Measurements from ENCODE around the gene YPEL2. TPM values are rescaled to one million over a fixed set of nuclear protein-coding genes. Genes with fewer than 3 reads are reported as not detected.
A peak's percentile ranks its signal among the peaks of the same experiment; 100 is the strongest.

Gene YPEL2
- total RNA-seq, 2 donors from 2014 or later = 23.6 to 44.0 TPM

DNA sequence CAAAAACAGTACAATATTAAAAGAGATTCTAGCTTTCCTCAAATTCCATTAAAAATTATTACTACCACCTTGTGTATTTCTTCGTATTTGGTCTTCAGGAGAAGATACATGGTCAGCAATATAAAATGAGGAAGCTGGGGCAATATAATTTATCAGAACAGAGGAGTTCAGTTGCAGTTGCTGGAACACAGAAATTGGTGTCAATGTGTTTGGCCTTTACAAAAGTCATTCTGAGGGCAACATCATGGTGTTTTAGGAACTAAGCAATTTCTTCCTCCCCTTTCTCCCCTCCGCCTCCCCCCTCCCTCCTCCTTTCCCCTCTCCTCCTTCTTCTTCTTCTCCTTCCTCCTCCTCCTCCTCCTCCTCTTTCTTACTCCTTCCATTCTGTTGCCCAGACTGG, 102.1 kb downstream of the YPEL2 start:
- Mint-ChIP-seq H3K4me3 (no peak overlapping the region), H3K36me3 (ENCODE audit: low read depth) (peaks cover 4% of the 10 kb centered on the region), H3K4me1 (peaks cover 6% of the 10 kb centered on the region), H3K27ac (no peak overlapping the region), H3K27me3 (peaks cover 7% of the 10 kb centered on the region)
- no peaks in the 10 kb centered on the region for H3K9me3 ChIP-seq (ENCODE audit: control insufficient read depth, low read length, poor library complexity, severe bottlenecking)
- DNase-seq (no peak), ATAC-seq (no peak)

DNA sequence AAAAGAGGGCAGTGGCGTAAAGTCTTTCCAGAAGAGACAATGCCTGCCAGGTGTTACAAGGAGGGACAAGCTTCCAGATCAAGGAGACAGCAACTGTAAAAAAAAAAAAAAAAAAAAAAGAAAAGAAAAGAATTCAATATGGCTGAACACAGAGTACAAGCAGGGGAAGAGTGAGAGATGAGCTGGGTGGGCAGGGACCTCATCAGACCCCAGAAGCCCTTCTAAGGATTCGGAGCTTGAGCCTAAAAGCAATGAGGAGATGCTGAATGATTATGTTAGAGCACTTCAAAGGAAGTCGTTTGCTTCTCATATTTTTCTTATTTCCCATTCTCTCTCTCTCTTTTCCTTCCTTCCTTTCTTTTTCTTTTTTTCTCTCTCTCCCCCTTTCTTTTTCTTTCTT, 103.0 kb downstream of the YPEL2 start:
- peaks cover 7% of the 10 kb centered on the region for H3K27me3 Mint-ChIP-seq
- peaks cover 6% of the 10 kb centered on the region for H3K4me1 Mint-ChIP-seq
- no peak overlapping the region for H3K4me3 Mint-ChIP-seq
- peaks cover 4% of the 10 kb centered on the region for H3K36me3 Mint-ChIP-seq (ENCODE audit: low read depth)
- DNase-seq (no peak), ATAC-seq (no peak)
- no peak overlapping the region for H3K27ac Mint-ChIP-seq
- no peaks in the 10 kb centered on the region for H3K9me3 ChIP-seq (ENCODE audit: control insufficient read depth, low read length, poor library complexity, severe bottlenecking)

DNA sequence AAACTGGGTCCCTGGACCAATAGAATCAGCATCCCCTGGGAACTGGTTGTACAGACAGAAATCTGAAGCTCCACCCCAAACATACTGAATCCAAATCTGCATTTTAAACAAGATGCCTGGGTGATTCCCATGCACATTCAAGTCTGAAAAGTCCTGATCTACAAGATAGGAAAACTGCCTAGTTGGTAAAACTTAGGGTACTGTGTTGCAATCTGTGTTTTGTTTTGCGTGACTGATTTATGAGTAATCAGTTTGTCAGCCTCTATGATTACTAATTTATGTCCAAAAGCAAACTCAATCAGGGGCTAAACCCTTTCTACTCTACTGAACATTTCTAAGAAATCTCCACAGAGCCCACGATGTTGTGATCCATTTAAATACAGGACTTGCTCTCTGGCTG, 103.8 kb downstream of the YPEL2 start:
- Mint-ChIP-seq H3K4me3 (no peak overlapping the region), H3K36me3 (ENCODE audit: low read depth) (peaks cover 4% of the 10 kb centered on the region), H3K4me1 (peaks cover 10% of the 10 kb centered on the region), H3K27me3 (peaks cover 7% of the 10 kb centered on the region), H3K27ac (no peak overlapping the region)
- no peaks in the 10 kb centered on the region for H3K9me3 ChIP-seq (ENCODE audit: control insufficient read depth, low read length, poor library complexity, severe bottlenecking)
- DNase-seq = no peak
- ATAC-seq = no peak

DNA sequence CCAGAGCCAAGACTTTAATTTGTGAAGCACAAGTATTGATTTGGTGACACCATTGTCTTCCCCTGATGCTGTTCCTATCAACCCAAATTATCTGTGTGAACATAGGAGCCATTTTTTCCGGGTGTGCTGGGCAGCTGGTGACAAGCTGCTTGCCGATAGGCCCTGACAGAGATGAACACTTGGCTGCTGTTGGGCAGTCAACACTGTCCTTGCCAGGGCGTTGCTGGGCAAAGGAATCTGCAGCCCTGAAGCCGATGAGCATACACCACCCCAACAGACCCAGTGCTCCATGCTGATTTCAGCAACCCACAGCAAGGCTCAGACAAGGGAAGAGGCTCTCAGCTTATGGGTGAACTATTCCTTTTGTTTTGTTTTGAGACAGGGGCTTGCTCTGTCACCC, 105.4 kb downstream of the YPEL2 start:
- ATAC-seq (no peak), DNase-seq (no peak)
- Mint-ChIP-seq H3K36me3 (ENCODE audit: low read depth) (peaks cover 3% of the 10 kb centered on the region), H3K4me3 (no peak overlapping the region), H3K27ac (no peak overlapping the region), H3K27me3 (peaks cover 7% of the 10 kb centered on the region), H3K4me1 (peaks cover 18% of the 10 kb centered on the region)
- no peaks in the 10 kb centered on the region for H3K9me3 ChIP-seq (ENCODE audit: control insufficient read depth, low read length, poor library complexity, severe bottlenecking)

DNA sequence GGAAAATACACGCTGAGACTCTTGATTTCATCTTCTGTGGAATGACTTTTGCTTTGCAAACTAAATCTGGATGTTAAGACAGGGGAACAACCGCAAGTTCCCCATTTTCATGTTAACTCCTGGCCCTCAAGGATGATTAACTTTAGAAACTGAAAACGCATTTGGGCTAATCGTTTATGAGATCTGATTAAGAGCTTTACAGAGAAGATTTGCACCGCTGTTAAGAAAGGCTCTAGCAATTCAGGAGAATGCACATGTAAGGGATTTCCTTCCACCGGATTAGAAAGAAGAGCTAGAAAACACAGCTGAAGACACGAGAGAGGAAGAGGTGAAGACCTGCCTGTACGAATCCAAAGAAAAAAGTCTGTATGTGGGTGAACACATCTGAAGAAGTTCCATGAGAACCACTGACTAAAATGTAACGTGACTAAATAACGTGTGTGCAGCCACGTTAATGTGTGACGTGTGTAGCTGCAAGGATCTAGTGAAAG, 106.4 kb downstream of the YPEL2 start:
- H3K9me3 ChIP-seq (ENCODE audit: control insufficient read depth, low read length, poor library complexity, severe bottlenecking) = no peaks in the 10 kb centered on the region
- peaks cover 3% of the 10 kb centered on the region for H3K36me3 Mint-ChIP-seq (ENCODE audit: low read depth)
- DNase-seq (no peak), ATAC-seq (no peak)
- no peak overlapping the region for H3K27ac Mint-ChIP-seq
- peaks cover 7% of the 10 kb centered on the region for H3K27me3 Mint-ChIP-seq
- H3K4me3 Mint-ChIP-seq = no peak overlapping the region
- H3K4me1 Mint-ChIP-seq = peaks cover 18% of the 10 kb centered on the region

DNA sequence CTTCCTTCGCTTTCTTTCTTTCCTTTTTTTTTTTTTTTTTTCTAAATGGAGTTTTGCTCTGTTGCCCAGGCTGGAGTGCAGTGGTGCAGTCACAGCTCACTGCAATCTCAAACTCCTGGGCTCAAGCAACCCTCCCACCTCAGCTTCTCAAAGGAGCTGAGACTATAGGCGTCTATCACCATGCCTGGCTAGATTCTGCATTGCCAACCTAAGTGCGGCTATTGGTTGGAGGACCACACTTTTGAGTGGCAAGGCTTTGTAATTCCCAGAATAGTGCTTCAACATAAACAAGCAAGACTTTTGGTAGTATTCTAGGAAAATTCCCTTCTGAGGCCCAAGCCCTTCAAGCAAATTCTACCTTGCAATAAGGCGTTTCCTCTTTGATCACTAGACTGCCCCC, 107.8 kb downstream of the YPEL2 start:
- no peaks in the 10 kb centered on the region for H3K9me3 ChIP-seq (ENCODE audit: control insufficient read depth, low read length, poor library complexity, severe bottlenecking)
- Mint-ChIP-seq H3K27ac (no peak overlapping the region), H3K4me3 (no peak overlapping the region), H3K27me3 (peaks cover 7% of the 10 kb centered on the region), H3K36me3 (ENCODE audit: low read depth) (no peaks in the 10 kb centered on the region), H3K4me1 (peaks cover 18% of the 10 kb centered on the region)
- no peak for ATAC-seq
- no peak for DNase-seq

DNA sequence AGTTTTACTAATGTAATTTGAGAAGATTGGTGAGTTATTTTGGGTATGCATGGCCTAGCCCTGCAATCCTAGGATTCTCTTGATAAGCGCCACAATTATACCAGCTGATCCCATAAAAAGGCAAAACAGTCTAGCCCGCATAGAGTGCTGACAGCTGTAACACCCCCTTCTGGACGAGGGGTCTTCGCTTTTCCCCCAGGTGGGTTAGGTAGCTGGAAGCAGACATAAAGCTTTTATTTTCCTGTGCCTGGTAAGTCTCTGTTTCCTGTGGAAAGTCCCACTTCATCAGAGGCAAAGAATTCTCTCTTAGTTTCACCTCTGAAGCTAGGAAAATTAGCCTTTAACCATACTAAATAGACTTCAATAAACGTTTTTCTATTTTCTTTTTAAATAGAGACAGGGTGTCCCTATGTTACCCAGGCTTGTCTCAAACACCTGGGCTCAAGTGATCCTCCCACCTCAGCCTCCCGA, 108.3 kb downstream of the YPEL2 start:
- DNase-seq (no peak), ATAC-seq (no peak)
- Mint-ChIP-seq H3K4me1 (peaks cover 18% of the 10 kb centered on the region), H3K4me3 (no peak overlapping the region), H3K27me3 (peaks cover 7% of the 10 kb centered on the region), H3K36me3 (ENCODE audit: low read depth) (no peaks in the 10 kb centered on the region), H3K27ac (peak overlapping the region; percentile 81)
- H3K9me3 ChIP-seq (ENCODE audit: control insufficient read depth, low read length, poor library complexity, severe bottlenecking) = no peaks in the 10 kb centered on the region

DNA sequence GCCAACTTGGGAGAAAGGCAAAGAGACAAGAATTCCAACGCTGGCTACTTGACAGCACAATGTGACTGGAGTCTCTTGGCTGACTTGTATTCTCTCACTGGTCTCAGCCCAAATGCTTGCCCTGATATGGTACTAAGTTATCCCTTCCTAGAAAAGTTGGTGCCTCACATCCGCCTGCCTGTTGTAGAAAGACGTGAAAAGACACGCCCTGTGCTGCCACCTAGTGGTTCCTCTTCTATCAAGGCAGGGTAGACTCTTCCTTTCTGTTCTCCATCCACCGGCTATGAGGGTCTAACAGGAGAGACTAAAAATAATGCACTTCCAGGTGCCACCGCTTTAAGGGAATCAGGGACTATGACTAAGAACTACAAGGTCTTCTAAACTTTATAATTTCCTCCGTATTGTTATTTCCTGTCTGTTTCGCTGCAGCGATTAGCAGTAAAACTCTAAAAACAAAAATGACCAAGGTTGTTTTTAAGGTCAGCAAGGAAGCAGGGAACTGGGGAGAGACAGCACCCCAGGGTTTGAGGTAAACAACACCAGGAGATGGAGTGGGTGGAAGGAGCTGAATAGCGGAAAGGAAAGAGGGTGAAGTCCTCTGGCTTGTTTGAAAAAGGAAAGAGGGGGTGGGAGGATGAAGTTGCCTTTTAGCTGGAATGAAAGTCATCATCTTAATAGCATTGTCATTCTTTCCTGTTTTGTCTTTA, 109.5 kb downstream of the YPEL2 start:
- Mint-ChIP-seq H3K4me1 (peaks cover 17% of the 10 kb centered on the region), H3K27ac (peak overlapping the region; percentile 81), H3K36me3 (ENCODE audit: low read depth) (no peaks in the 10 kb centered on the region), H3K27me3 (peaks cover 7% of the 10 kb centered on the region), H3K4me3 (peak overlapping the region; percentile 75)
- peak; percentile 59 to 77 (median 64) for DNase-seq
- peak; percentile 97 for ATAC-seq
- no peaks in the 10 kb centered on the region for H3K9me3 ChIP-seq (ENCODE audit: control insufficient read depth, low read length, poor library complexity, severe bottlenecking)

DNA sequence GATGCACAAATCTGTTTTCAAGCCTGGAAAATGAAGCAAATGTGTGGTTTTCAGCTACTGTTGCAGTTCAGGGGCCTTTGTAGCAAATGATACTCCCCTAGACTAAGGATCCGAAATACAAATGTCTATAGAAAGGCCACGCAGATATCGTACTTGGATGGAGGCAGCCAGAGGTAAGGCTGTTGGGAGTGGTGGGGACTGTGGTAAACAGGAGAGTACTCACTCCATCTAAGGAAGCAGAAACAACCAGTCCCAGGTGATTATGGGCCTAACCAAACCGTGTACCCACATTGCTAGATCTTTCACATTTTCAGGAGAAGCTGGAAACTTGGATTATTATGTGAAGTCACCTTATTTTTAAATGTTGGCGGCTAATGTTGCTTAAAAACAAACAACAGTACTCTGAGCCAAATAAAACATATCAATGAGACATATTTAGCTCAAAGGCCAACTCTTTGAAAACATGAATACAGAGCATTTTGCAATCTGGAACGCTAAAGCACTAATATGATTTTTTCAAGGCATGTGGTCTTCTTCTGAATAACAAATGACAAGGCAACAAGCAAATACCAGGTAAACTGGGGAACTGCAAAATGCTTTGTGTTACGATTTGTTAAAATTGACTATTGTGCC, 110.1 kb downstream of the YPEL2 start:
- H3K4me3 Mint-ChIP-seq = no peak overlapping the region
- H3K27ac Mint-ChIP-seq = no peak overlapping the region
- no peaks in the 10 kb centered on the region for H3K36me3 Mint-ChIP-seq (ENCODE audit: low read depth)
- ATAC-seq = no peak
- H3K4me1 Mint-ChIP-seq = peaks cover 15% of the 10 kb centered on the region
- DNase-seq = no peak
- no peaks in the 10 kb centered on the region for H3K9me3 ChIP-seq (ENCODE audit: control insufficient read depth, low read length, poor library complexity, severe bottlenecking)
- peaks cover 7% of the 10 kb centered on the region for H3K27me3 Mint-ChIP-seq

DNA sequence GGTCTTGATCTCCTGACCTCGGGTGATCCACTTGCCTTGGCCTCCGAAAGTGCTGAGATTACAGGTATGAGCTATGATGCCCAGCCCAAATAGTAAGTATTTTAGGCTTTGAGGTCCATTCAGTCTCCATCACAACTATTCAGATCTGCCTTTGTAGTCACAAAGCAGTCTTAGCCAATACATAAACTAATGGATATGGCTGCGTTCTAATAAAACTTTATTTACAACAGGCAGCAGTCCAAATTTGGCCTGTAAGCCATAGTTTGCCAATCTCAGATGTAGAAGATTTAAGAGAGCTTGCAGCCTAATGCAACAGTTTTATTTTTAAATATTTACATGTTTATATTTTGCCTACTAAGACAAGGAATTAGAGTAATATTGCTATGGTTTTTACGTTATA, 111.7 kb downstream of the YPEL2 start:
- Mint-ChIP-seq H3K27me3 (no peaks in the 10 kb centered on the region), H3K27ac (no peak overlapping the region), H3K36me3 (ENCODE audit: low read depth) (no peaks in the 10 kb centered on the region), H3K4me3 (no peak overlapping the region), H3K4me1 (peaks cover 12% of the 10 kb centered on the region)
- no peak for DNase-seq
- H3K9me3 ChIP-seq (ENCODE audit: control insufficient read depth, low read length, poor library complexity, severe bottlenecking) = no peaks in the 10 kb centered on the region
- no peak for ATAC-seq

Other genes starting within 250 kb of the YPEL2 start
- 10 to 100 TPM; 24.1 to 26.1 TPM for gene TRIM37, start 224.8 kb upstream of the YPEL2 start, total RNA-seq
- 10 to 100 TPM; 15.4 to 16.5 TPM for gene SKA2, start 176.5 kb upstream of the YPEL2 start, total RNA-seq
- under 1 TPM; 0.57 to 0.60 TPM for gene PRR11, start 175.9 kb upstream of the YPEL2 start, total RNA-seq
- gene SMG8, start 121.6 kb upstream of the YPEL2 start, total RNA-seq = 10 to 100 TPM; 10.0 to 13.8 TPM
- gene GDPD1, start 111.1 kb upstream of the YPEL2 start, total RNA-seq = 1 to 10 TPM; 2.7 to 3.2 TPM
- 10 to 100 TPM; 40.6 to 47.3 TPM for gene DHX40, start 234.0 kb downstream of the YPEL2 start, total RNA-seq

All from T-helper 17 cell (primary cell).